B cell (primary cell): ENCODE data around the gene URM1. TPM values are rescaled to one million over a fixed set of nuclear protein-coding genes. Genes with fewer than 3 reads are reported as not detected.

Source experiments
- ATAC-seq: fragments of 200-7000 bp; cut with Tn5 transposase; one replicate; pipeline ENCODE4 v1.10.0; 2021; ENCODE audit warnings: low read depth, mild to moderate bottlenecking, moderate number of reproducible peaks, moderate library complexity
- CTCF ChIA-PET: fragments of 350-600 bp; sonication (Branson Sonifier 250); formaldehyde crosslinking; loops from one replicate; lab custom pipeline; 2021; ENCODE audit warnings: antibody characterized with exemption, inconsistent platforms; lab: Charles Lee
- POLR2A ChIA-PET: fragments of 350-600 bp; sonication (Branson Sonifier 250); formaldehyde crosslinking; loops from one replicate; lab custom pipeline; 2021; ENCODE audit warnings: antibody characterized with exemption; lab: Charles Lee
- DNase-seq: peaks from one replicate; pipeline ENCODE4 v3.0.0; 2013
- H2AFZ ChIP-seq: 2 replicates; pipeline ENCODE4 v1.6.1; 2012; ENCODE audit warnings: mild to moderate bottlenecking, low read depth, low read length; ENCODE audit not compliant: insufficient read depth, poor library complexity, severe bottlenecking
- H3K27ac ChIP-seq, 2 donors: 1 replicate in 1 of 2; 2 replicates in 1 of 2; pipeline ENCODE4 v1.5.1; 2012 to 2013; ENCODE audit warnings: low read length in 2 of 2, mild to moderate bottlenecking in 2 of 2, moderate library complexity in 1 of 2
- H3K27me3 ChIP-seq, 4 experiments: fragments of 200-600 bp in 1 of 4; sonication (generic) in 1 of 4; replicated peaks in 1 of 4; 1 replicate in 2 of 4; 2 replicates in 2 of 4; pipeline versions ENCODE4 v1.6.1 to v1.7.0; 2013 to 2016; ENCODE audit warnings: low read length in 3 of 4, mild to moderate bottlenecking in 2 of 4, mixed read lengths in 1 of 4, moderate library complexity in 1 of 4; ENCODE audit not compliant: insufficient read depth in 4 of 4, control insufficient read depth in 3 of 4; ENCODE audit errors: control extremely low read depth in 1 of 4
- H3K36me3 ChIP-seq, 2 experiments: replicated peaks in 1 of 2; 1 replicate in 1 of 2; 2 replicates in 1 of 2; pipeline versions ENCODE4 v1.6.1 to v1.7.1; 2013; ENCODE audit warnings: low read length in 1 of 2; ENCODE audit not compliant: insufficient read depth in 2 of 2, control insufficient read depth in 1 of 2; ENCODE audit errors: control extremely low read depth in 1 of 2, extremely low read depth in 1 of 2
- H3K4me1 ChIP-seq, 2 donors: fragments of 200-600 bp in 1 of 2; sonication (generic) in 1 of 2; 1 replicate in 1 of 2; 2 replicates in 1 of 2; pipeline versions ENCODE4 v1.5.1 to v1.6.1; 2013 to 2017; ENCODE audit warnings: low read length in 2 of 2; ENCODE audit not compliant: control insufficient read depth in 2 of 2, insufficient read depth in 2 of 2
- H3K4me2 ChIP-seq: replicated peaks from 2 replicates; pipeline ENCODE3; 2012; ENCODE audit warnings: mild to moderate bottlenecking, low read depth, low read length; ENCODE audit not compliant: poor library complexity, severe bottlenecking
- H3K4me3 ChIP-seq, 5 experiments: fragments of 200-600 bp in 1 of 5; sonication (generic) in 1 of 5; 1 replicate in 3 of 5; 2 replicates in 2 of 5; pipeline versions ENCODE4 v1.5.1 to v1.7.0; 2011 to 2016; ENCODE audit warnings: low read length in 4 of 5, mild to moderate bottlenecking in 4 of 5, low read depth in 2 of 5, control low read depth in 1 of 5, moderate library complexity in 1 of 5; ENCODE audit not compliant: insufficient read depth in 1 of 5; ENCODE audit errors: control extremely low read depth in 1 of 5, extremely low read depth in 1 of 5
- H3K79me2 ChIP-seq: fragments of 200-600 bp; sonication (generic); one replicate; pipeline ENCODE4 v1.6.0; 2016; ENCODE audit warnings: low read length; ENCODE audit not compliant: control insufficient read depth, insufficient read depth
- H3K9ac ChIP-seq: fragments of 200-600 bp; sonication (generic); 2 replicates; pipeline ENCODE4 v1.6.1; 2017; ENCODE audit warnings: mild to moderate bottlenecking, low read length, moderate library complexity
- H3K9me3 ChIP-seq, 3 donors: one replicate each; pipeline versions ENCODE4 v1.6.1 to v1.7.1; 2013; ENCODE audit warnings: low read length in 2 of 3; ENCODE audit not compliant: control insufficient read depth in 2 of 3, insufficient read depth in 1 of 3; ENCODE audit errors: control extremely low read depth in 1 of 3
- H4K20me1 ChIP-seq: 2 replicates; pipeline ENCODE4 v1.6.0; 2012; ENCODE audit warnings: mild to moderate bottlenecking, low read length; ENCODE audit not compliant: insufficient read depth, control insufficient read depth, poor library complexity, severe bottlenecking
- H3K27ac Mint-ChIP-seq: one replicate; pipeline ENCODE4 v1.8.0; 2021; ENCODE audit warnings: mixed read lengths
- H3K27me3 Mint-ChIP-seq: one replicate; pipeline ENCODE4 v1.8.0; 2021; ENCODE audit warnings: mixed read lengths
- H3K4me1 Mint-ChIP-seq: one replicate; pipeline ENCODE4 v1.8.0; 2021; ENCODE audit warnings: mixed read lengths
- H3K4me3 Mint-ChIP-seq: one replicate; pipeline ENCODE4 v1.8.0; 2021; ENCODE audit warnings: mixed read lengths
- H3K9me3 Mint-ChIP-seq: one replicate; pipeline ENCODE4 v1.8.0; 2022; ENCODE audit warnings: mixed read lengths; ENCODE audit not compliant: insufficient read depth
- EZH2 ChIP-seq: IDR thresholded peaks from 2 replicates; pipeline ENCODE4 v1.6.1; 2012; ENCODE audit warnings: borderline replicate concordance, low read depth, mild to moderate bottlenecking, moderate library complexity, low read length; ENCODE audit not compliant: insufficient read depth, poor library complexity, severe bottlenecking
- WGBS: methylation state at CpG from one replicate; pipeline ENCODE4 v1.1.5; 2013; ENCODE audit warnings: missing lambda C conversion rate; ENCODE audit not compliant: insufficient coverage; 5-methylcytosine and 5-hydroxymethylcytosine counted together
- intact Hi-C: fragments of 100-400 bp; cut with micrococcal nuclease; formaldehyde crosslinking; loops from one replicate; pipeline ENCODE4 v1.10.0; 2022
- polyA plus RNA-seq: library from polyadenylated mRNA; depleted of rRNA; stranded (reverse); fragments of >200 nt; gene quantifications from 2 replicates; pipeline ENCODE4 v1.2.3, GENCODE V29; 2012
- total RNA-seq, 2 donors: library from RNA; stranded (reverse); fragments of 120-200 nt in 1 of 2; gene quantifications; 1 replicate in 1 of 2; 2 replicates in 1 of 2; pipeline versions ENCODE4 v1.2.3 to v1.2.4, GENCODE V29; 2013 to 2022
- TF ChIP-seq, protein P1 (sequence below): fragments of 200-600 bp; IDR thresholded peaks from one replicate; pipeline ENCODE4 v1.8.0; 2022; ENCODE audit warnings: antibody characterized with exemption, mild to moderate bottlenecking

The URM1 gene
- total and polyA plus RNA-seq, 2 donors (not counting 1 experiment from before 2014, with no cell fraction given): 40.3 to 43.8 TPM

DNA sequence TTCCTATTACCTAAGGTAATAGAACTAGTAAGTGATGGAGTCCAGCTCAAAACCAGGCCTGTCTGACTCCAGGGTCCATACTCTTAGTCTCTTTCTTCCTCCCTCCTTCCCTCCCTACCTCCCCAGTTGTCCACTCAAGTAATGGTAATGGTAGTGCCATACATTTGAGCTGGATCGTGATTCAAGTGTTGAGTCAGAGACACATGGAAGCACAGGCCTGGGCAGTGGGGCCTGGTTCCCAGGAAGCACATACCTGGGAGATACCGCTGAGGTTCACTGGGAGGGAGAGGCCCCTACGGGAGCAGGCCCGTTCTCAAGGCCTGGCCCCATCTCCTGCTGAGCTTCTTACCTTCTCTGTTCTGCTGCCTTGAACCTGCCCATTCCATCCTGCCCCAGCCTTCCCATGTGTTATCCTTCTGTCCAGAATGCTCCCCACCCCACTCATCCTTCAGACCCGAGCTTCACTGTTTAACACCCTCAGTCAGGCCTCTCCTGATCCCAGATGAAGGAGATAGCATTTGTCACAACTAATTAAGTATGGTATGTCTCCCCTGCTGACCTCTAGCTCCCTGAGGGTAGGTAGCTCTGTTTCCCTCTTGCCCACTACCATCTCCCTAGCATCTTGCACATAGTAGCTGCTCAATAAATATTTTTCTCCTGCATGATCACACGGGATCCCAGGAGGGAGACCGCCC is 13.8 kb downstream of the URM1 start:
- TF ChIP-seq EZH2: no peak
- TF ChIP-seq, protein P1, sequence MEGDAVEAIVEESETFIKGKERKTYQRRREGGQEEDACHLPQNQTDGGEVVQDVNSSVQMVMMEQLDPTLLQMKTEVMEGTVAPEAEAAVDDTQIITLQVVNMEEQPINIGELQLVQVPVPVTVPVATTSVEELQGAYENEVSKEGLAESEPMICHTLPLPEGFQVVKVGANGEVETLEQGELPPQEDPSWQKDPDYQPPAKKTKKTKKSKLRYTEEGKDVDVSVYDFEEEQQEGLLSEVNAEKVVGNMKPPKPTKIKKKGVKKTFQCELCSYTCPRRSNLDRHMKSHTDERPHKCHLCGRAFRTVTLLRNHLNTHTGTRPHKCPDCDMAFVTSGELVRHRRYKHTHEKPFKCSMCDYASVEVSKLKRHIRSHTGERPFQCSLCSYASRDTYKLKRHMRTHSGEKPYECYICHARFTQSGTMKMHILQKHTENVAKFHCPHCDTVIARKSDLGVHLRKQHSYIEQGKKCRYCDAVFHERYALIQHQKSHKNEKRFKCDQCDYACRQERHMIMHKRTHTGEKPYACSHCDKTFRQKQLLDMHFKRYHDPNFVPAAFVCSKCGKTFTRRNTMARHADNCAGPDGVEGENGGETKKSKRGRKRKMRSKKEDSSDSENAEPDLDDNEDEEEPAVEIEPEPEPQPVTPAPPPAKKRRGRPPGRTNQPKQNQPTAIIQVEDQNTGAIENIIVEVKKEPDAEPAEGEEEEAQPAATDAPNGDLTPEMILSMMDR: no peak
- Histone ChIP-seq H3K4me1 (no peaks in the 10 kb centered on the region), H3K4me3 (no peak overlapping the region), H3K36me3 (peaks cover 1 to 72% of the 10 kb centered on the region in 2 experiments), H3K9me3 (no peaks in the 10 kb centered on the region), H2AFZ (no peak overlapping the region), H3K9ac (no peak overlapping the region), H4K20me1 (peaks cover 54% of the 10 kb centered on the region), H3K79me2 (peaks cover 23% of the 10 kb centered on the region), H3K4me2 (no peak overlapping the region), H3K27me3 (no peaks in the 10 kb centered on the region), H3K27ac (no peak overlapping the region)
- no peak overlapping the region for H3K4me3 Mint-ChIP-seq
- CTCF ChIA-PET: interaction anchor here (1.2 kb wide), 1 partner anchor 43 kb away, joined by 3 read pairs; no protein-coding TSS in a partner anchor
- intact Hi-C loops: no loop called here
- ATAC-seq: no peak
- DNase-seq: no peak
- 98% methylated on average over 4 of the region's 7 CpGs for WGBS
- no peaks in the 10 kb centered on the region for H3K27me3 Mint-ChIP-seq
- POLR2A ChIA-PET: no interaction called here
- no peak overlapping the region for H3K27ac Mint-ChIP-seq
- no peaks in the 10 kb centered on the region for H3K9me3 Mint-ChIP-seq
- H3K4me1 Mint-ChIP-seq: peaks cover 2% of the 10 kb centered on the region
